Measurements from ENCODE around the gene ZNF446. TPM values are rescaled to one million over a fixed set of nuclear protein-coding genes. Genes with fewer than 3 reads are reported as not detected.

ZNF446 gene
- total RNA-seq, 1 experiment from 2014 or later: 6.0 TPM

GRCh38 chr19:58519355-58520256 lies 43.5 kb downstream of the ZNF446 start, which contains the start of gene ZBTB45 (continued):
- no peak for TF ChIP-seq PREB (CRISPR knock-in tag; IDR thresholded peaks at IDR 0.05; ENCODE audit: borderline replicate concordance)
- TF ChIP-seq ARID4B (CRISPR knock-in tag; IDR thresholded peaks at IDR 0.05; ENCODE audit: borderline replicate concordance): peak; percentile 57
- TF ChIP-seq E2F5 (CRISPR knock-in tag; IDR thresholded peaks at IDR 0.05): peak; percentile 75; the same call in 1 of the 2 replicates
- TF ChIP-seq ATF6 (CRISPR knock-in tag; IDR thresholded peaks at IDR 0.05): no peak
- TF ChIP-seq TCF7 (CRISPR knock-in tag; IDR thresholded peaks at IDR 0.05; ENCODE audit: low read depth): peak; percentile 49; the same call in 1 of the 2 replicates
- TF ChIP-seq NR1H2 (CRISPR knock-in tag; IDR thresholded peaks at IDR 0.05): no peak
- peak; percentile 70 for TF ChIP-seq ATF3 (CRISPR knock-in tag; conservative IDR thresholded peaks at IDR 0.05)
- TF ChIP-seq STAT6 (CRISPR knock-in tag; conservative IDR thresholded peaks at IDR 0.05; ENCODE audit: low read depth): no peak
- TF ChIP-seq ZBTB43 (CRISPR knock-in tag; IDR thresholded peaks at IDR 0.05): no peak; the same call in 1 of the 2 replicates
- TF ChIP-seq GRHL2 (CRISPR knock-in tag; IDR thresholded peaks at IDR 0.05; ENCODE audit: insufficient replicate concordance, severe bottlenecking): no peak
- TF ChIP-seq FOXJ3 (CRISPR knock-in tag; IDR thresholded peaks at IDR 0.05; ENCODE audit: borderline replicate concordance): no peak
- TF ChIP-seq ATF1 (CRISPR knock-in tag; IDR thresholded peaks at IDR 0.05): peak; percentile 89; the same call in 1 of the 2 replicates
- TF ChIP-seq OVOL2 (CRISPR knock-in tag; IDR thresholded peaks at IDR 0.05; ENCODE audit: borderline replicate concordance): no peak
- TF ChIP-seq CREM (CRISPR knock-in tag; IDR thresholded peaks at IDR 0.05): 0 out of 2 replicates have a peak, but pooled peaks have one; percentile 75
- TF ChIP-seq ELF4 (CRISPR knock-in tag; IDR thresholded peaks at IDR 0.05; ENCODE audit: low read depth): no peak
- no peak for TF ChIP-seq E2F4 (CRISPR knock-in tag; IDR thresholded peaks at IDR 0.05; ENCODE audit: borderline replicate concordance, low read depth)
- TF ChIP-seq FOXP1 (CRISPR knock-in tag; IDR thresholded peaks at IDR 0.05; ENCODE audit: borderline replicate concordance): peak; percentile 95
- no peak for TF ChIP-seq ZNF219 (CRISPR knock-in tag; IDR thresholded peaks at IDR 0.05; ENCODE audit: borderline replicate concordance)
- 0 out of 2 replicates have a peak, but pooled peaks have one; percentile 41 for TF ChIP-seq SMAD4 (CRISPR knock-in tag; IDR thresholded peaks at IDR 0.05)
- TF ChIP-seq ZNF671 (CRISPR knock-in tag; IDR thresholded peaks at IDR 0.05): no peak
- TF ChIP-seq EMX1 (CRISPR knock-in tag; IDR thresholded peaks at IDR 0.05): peak; percentile 80
